GM13976 (cell line): Measurements from ENCODE around the gene APOBEC3G.

Experiments
- DNase-seq: peaks from one replicate; pipeline ENCODE4 v3.0.0; 2012; ENCODE audit warnings: low spot score
- in situ Hi-C: fragments of 300-500 bp; cut with MboI; formaldehyde crosslinking; loops from one replicate; pipeline ENCODE4 v1.12.0; 2022; ENCODE audit warnings: low sequenced_read_pairs, mixed read lengths, inconsistent platforms; ENCODE audit not compliant: unreplicated experiment
- TF ChIP-seq, protein P1 (sequence below): IDR thresholded peaks from 2 replicates; pipeline ENCODE4 v1.5.1; 2012; ENCODE audit warnings: borderline replicate concordance, mild to moderate bottlenecking; ENCODE audit not compliant: insufficient read depth; ENCODE audit errors: extremely low read depth, missing control alignments, control extremely low read depth

Gene APOBEC3G

DNA sequence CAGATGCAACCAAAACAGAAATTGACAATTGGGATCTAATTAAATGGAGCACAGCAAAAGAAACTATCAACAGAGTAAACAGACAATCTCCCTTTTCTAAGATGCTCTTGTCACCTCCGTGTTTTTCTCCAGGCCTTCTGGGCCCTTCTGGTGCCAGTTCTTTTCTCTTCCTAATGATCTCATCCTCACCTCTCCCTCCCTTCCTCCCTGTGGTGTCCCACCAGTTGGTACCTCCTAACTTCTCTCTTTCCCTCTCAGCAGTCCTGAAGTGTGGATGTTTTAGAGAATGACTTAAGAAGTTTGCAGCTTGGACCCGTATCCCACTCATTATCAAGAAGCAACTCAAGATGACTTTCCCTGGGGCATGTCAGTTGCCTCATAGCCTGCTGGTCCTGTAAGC lies 26.4 kb downstream of the APOBEC3G start:
- TF ChIP-seq, protein P1, sequence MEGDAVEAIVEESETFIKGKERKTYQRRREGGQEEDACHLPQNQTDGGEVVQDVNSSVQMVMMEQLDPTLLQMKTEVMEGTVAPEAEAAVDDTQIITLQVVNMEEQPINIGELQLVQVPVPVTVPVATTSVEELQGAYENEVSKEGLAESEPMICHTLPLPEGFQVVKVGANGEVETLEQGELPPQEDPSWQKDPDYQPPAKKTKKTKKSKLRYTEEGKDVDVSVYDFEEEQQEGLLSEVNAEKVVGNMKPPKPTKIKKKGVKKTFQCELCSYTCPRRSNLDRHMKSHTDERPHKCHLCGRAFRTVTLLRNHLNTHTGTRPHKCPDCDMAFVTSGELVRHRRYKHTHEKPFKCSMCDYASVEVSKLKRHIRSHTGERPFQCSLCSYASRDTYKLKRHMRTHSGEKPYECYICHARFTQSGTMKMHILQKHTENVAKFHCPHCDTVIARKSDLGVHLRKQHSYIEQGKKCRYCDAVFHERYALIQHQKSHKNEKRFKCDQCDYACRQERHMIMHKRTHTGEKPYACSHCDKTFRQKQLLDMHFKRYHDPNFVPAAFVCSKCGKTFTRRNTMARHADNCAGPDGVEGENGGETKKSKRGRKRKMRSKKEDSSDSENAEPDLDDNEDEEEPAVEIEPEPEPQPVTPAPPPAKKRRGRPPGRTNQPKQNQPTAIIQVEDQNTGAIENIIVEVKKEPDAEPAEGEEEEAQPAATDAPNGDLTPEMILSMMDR: no peak
- in situ Hi-C loops: no loop called here
- no peak for DNase-seq

DNA sequence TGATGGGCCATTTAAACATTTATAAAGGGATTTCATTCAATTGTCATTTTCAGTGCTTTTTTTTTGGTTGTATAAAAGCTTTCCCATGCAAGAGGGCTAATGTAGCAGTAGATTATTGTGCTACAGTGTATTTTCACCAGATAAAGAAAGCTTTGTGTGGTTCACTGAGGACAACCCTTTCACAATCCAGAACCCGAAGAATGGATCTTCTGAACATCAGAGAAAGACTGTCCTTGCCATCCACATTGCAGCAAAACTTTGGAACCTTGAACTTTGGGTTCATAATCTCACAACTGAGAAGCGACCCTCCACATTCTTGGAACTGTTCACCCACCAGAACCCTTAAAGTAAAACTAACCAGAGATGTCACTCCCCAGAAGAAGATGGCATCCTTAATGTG lies 29.3 kb downstream of the APOBEC3G start:
- DNase-seq: no peak
- in situ Hi-C loops: no loop called here
- TF ChIP-seq, protein P1: no peak

DNA sequence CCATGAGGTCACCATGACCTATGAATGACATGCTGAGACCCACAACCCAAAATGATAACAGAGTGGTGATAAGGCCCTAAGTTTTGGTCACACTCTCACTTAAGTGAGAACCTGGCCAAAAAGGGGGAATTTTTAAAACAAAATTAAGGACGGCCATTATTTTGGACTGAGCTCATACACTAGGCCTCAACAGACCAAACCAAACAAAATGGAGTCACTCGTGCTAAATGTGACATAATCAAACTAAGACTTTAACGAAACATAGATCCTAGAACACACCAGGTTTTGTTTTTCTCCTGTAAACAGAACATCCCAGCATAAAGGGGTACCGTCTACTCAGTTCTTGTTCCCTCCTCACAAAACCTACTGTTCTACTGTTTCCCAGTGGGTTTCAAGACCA lies 31.4 kb downstream of the APOBEC3G start:
- DNase-seq: no peak
- in situ Hi-C loops: no loop called here
- TF ChIP-seq, protein P1: no peak

DNA sequence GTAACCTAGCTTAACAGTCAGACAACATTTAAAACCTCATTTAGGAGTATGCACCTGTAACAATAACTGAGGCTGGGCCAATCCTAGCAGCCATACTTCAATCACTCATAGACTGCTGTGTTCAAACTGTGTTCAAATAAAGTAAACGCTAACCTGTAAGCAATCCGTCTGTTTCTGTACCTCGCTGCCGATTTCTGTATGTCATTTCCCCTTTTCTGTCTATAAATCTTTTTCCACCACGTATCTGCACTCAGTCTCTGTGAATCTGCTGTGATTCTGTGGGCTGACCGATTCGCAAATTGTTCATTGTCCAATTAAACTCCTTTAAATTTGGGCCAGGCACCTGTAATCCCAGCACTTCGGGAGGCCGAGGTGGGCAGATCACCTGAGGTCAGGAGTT lies 32.3 kb downstream of the APOBEC3G start:
- in situ Hi-C loops: no loop called here
- TF ChIP-seq, protein P1: no peak
- no peak for DNase-seq

GRCh38 chr22:39110631-39111561 lies 33.8 kb downstream of the APOBEC3G start:
- in situ Hi-C loops: no loop called here
- no peak for DNase-seq
- TF ChIP-seq, protein P1: no peak

GRCh38 chr22:39114112-39114511 lies 37.0 kb downstream of the APOBEC3G start:
- in situ Hi-C loops: no loop called here
- no peak for DNase-seq
- TF ChIP-seq, protein P1: no peak
